ENCODE measurements around the gene FGF9. TPM values are rescaled to one million over a fixed set of nuclear protein-coding genes. Genes with fewer than 3 reads are reported as not detected.

FGF9 gene
- polyA plus RNA-seq, 1 donor (not counting 4 experiments of a cell fraction or from before 2014, with no cell fraction given) = not detected

- H3K9me3 ChIP-seq (ENCODE audit: control insufficient read depth, low read depth, low read length) = no peaks in the 10 kb centered on the region
- H3K4me2 ChIP-seq (ENCODE audit: control insufficient read depth, extremely low read depth, insufficient read depth, low read depth, low read length) = no peak overlapping the region
- no peak overlapping the region for H3K27ac ChIP-seq (ENCODE audit: control insufficient read depth, insufficient read depth, low read length)
- H3K27me3 ChIP-seq (ENCODE audit: control insufficient read depth, extremely low read depth, insufficient read depth, low read length) = no peaks in the 10 kb centered on the region
- no peak overlapping the region for H3K9ac ChIP-seq (ENCODE audit: control insufficient read depth, extremely low read depth, insufficient read depth, low read length)
- no peak overlapping the region for H3K4me3 ChIP-seq (ENCODE audit: control insufficient read depth in 2 of 3, extremely low read depth in 1 of 3, insufficient read depth in 2 of 3, low read depth in 1 of 3, low read length in 3 of 3)
- H3K4me1 ChIP-seq (ENCODE audit: control insufficient read depth, extremely low read depth, insufficient read depth, low read length) = no peaks in the 10 kb centered on the region
- H4K20me1 ChIP-seq (ENCODE audit: control insufficient read depth, extremely low read depth, insufficient read depth, low read length) = no peaks in the 10 kb centered on the region
- no peak for DNase-seq (ENCODE audit: low read depth, low spot score)
- dilution Hi-C loops (cut with MboI; ENCODE audit: extremely low pct_ligation_motif_present, low sequenced_read_pairs) = no loop called here
- H3K79me2 ChIP-seq (ENCODE audit: control insufficient read depth, insufficient read depth, low read length) = no peaks in the 10 kb centered on the region
- TF ChIP-seq CTCF (optimal IDR thresholded peaks at IDR 0.05 in 1 of 3, IDR thresholded peaks at IDR 0.05 in 1 of 3, conservative IDR thresholded peaks at IDR 0.05 in 1 of 3; ENCODE audit: extremely low read depth in 1 of 3, insufficient read depth in 2 of 3, low read length in 3 of 3) (no peak), EZH2 (IDR thresholded peaks at IDR 0.05; ENCODE audit: low read length) (no peak)
- FAIRE-seq = no peak
- no peaks in the 10 kb centered on the region for H3K36me3 ChIP-seq (ENCODE audit: control insufficient read depth in 2 of 2, extremely low read depth in 1 of 2, insufficient read depth in 2 of 2, low read length in 2 of 2)
- no peaks in the 10 kb centered on the region for H3K9me1 ChIP-seq (ENCODE audit: control insufficient read depth, extremely low read depth, insufficient read depth, low read length)
- H2AFZ ChIP-seq (ENCODE audit: control insufficient read depth, low read length) = no peak overlapping the region
These were observed 82.3 kb downstream of the FGF9 start for GRCh38 chr13:21753117-21753729.

Other genes starting within 250 kb of the FGF9 start
- gene ZDHHC20, start 211.8 kb upstream of the FGF9 start, polyA plus RNA-seq = 26.9 to 45.8 TPM (median 27.5 TPM) in 3 replicates
- gene MICU2, start 66.9 kb upstream of the FGF9 start, polyA plus RNA-seq = 28.9 to 42.9 TPM (median 29.6 TPM) in 3 replicates